Endodermal cell (in vitro differentiated cells): ENCODE results near the gene GOLGA8N. TPM values are rescaled to one million over a fixed set of nuclear protein-coding genes. Genes with fewer than 3 reads are reported as not detected.
"Not testable (repeated sequence)": the region's sequence is repeated elsewhere in the genome, so short reads cannot be mapped to it uniquely, and the experiment has no call there.

Experiments
- DNase-seq: peaks from one replicate; pipeline ENCODE4 v3.0.0-alpha.2; 2017
- H3K27ac ChIP-seq: 2 replicates; pipeline ENCODE4 v1.5.1; 2013; ENCODE audit warnings: mild to moderate bottlenecking, low read depth, low read length, moderate library complexity
- H3K27me3 ChIP-seq: 2 replicates; pipeline ENCODE4 v1.6.1; 2013; ENCODE audit warnings: mild to moderate bottlenecking, low read length, moderate library complexity; ENCODE audit not compliant: insufficient read depth, control insufficient read depth, poor library complexity, severe bottlenecking
- H3K36me3 ChIP-seq: 2 replicates; pipeline ENCODE4 v1.7.0; 2013; ENCODE audit warnings: mild to moderate bottlenecking, low read length, moderate library complexity; ENCODE audit not compliant: control insufficient read depth, insufficient read depth
- H3K4me1 ChIP-seq: one replicate; pipeline ENCODE4 v1.7.0; 2013; ENCODE audit warnings: low read length; ENCODE audit not compliant: control insufficient read depth, insufficient read depth
- H3K4me3 ChIP-seq: 2 replicates; pipeline ENCODE4 v1.5.1; 2013; ENCODE audit warnings: mild to moderate bottlenecking, low read length, moderate library complexity
- H3K9ac ChIP-seq: 2 replicates; pipeline ENCODE4 v1.6.1; 2013; ENCODE audit warnings: mild to moderate bottlenecking, low read length, moderate library complexity; ENCODE audit not compliant: poor library complexity, severe bottlenecking; ENCODE audit errors: extremely low read depth
- H3K9me3 ChIP-seq: 2 replicates; pipeline ENCODE4 v1.6.1; 2013; ENCODE audit warnings: mild to moderate bottlenecking, low read length, moderate library complexity; ENCODE audit not compliant: control insufficient read depth
- H3K27ac Mint-ChIP-seq: 2 replicates; pipeline ENCODE4 v1.8.0; 2020; ENCODE audit warnings: mixed read lengths
- H3K27me3 Mint-ChIP-seq: 2 replicates; pipeline ENCODE4 v1.8.0; 2021; ENCODE audit warnings: mild to moderate bottlenecking, mixed read lengths; ENCODE audit not compliant: insufficient read depth
- H3K36me3 Mint-ChIP-seq: 2 replicates; pipeline ENCODE4 v1.8.0; 2020; ENCODE audit warnings: low read depth, mixed read lengths
- H3K4me1 Mint-ChIP-seq: 2 replicates; pipeline ENCODE4 v1.8.0; 2020; ENCODE audit warnings: mixed read lengths
- H3K4me3 Mint-ChIP-seq: 2 replicates; pipeline ENCODE4 v1.8.0; 2020; ENCODE audit warnings: mild to moderate bottlenecking, moderate library complexity, mixed read lengths
- H3K9me3 Mint-ChIP-seq: 2 replicates; pipeline ENCODE4 v1.8.0; 2020; ENCODE audit warnings: mild to moderate bottlenecking, mixed read lengths
- CTCF ChIP-seq: fragments of 200-600 bp; sonication (generic); conservative IDR thresholded peaks from 2 replicates; pipeline ENCODE4 v1.5.0; 2021; ENCODE audit warnings: antibody characterized with exemption, mild to moderate bottlenecking
- WGBS, 2 experiments: methylation state at CpG; one replicate each; pipeline versions ENCODE4 v1.1.5 to v1.1.7; 2013; ENCODE audit warnings: missing lambda C conversion rate in 2 of 2, mixed read lengths in 1 of 2; ENCODE audit not compliant: insufficient coverage in 1 of 2, insufficient read length in 1 of 2; 5-methylcytosine and 5-hydroxymethylcytosine counted together
- total RNA-seq, 2 donors: library from RNA; stranded (reverse); fragmentation: NEBNext Ultra II Directional in 1 of 2; extraction: Animal tissue kit (Norgen Biotek cat#: 25700) in 1 of 2; gene quantifications; 2 replicates in 1 of 2; 3 replicates in 1 of 2; pipeline ENCODE4 v1.2.1, GENCODE V29; 2021

GOLGA8N gene
- total RNA-seq, 2 donors from 2014 or later, result 1.1 to 3.7 TPM

GRCh38 chr15:32585844-32586243 is 7.4 kb upstream of the GOLGA8N start:
- not testable (repeated sequence) for H3K4me3 Mint-ChIP-seq, H3K9ac ChIP-seq, H3K36me3 Mint-ChIP-seq, H3K9me3 ChIP-seq, H3K4me1 ChIP-seq, H3K4me1 Mint-ChIP-seq, H3K27me3 Mint-ChIP-seq, H3K36me3 ChIP-seq, H3K4me3 ChIP-seq, H3K9me3 Mint-ChIP-seq, DNase-seq, H3K27ac Mint-ChIP-seq, H3K27ac ChIP-seq, H3K27me3 ChIP-seq
- 93% methylated on average over 2 of the region's 4 CpGs; no CpG with 5 or more reads in 1 of the 2 experiments for WGBS, 2 experiments

- H3K27ac Mint-ChIP-seq, H3K36me3 Mint-ChIP-seq, H3K4me3 Mint-ChIP-seq, H3K4me1 Mint-ChIP-seq, H3K36me3 ChIP-seq, H3K4me3 ChIP-seq, DNase-seq, H3K27ac ChIP-seq, H3K4me1 ChIP-seq, H3K27me3 ChIP-seq, H3K27me3 Mint-ChIP-seq, H3K9me3 Mint-ChIP-seq, H3K9me3 ChIP-seq, H3K9ac ChIP-seq: not testable (repeated sequence)
- 92% methylated on average over 2 of the region's 2 CpGs; no CpG with 5 or more reads in 1 of the 2 experiments for WGBS, 2 experiments
Observed at GRCh38 chr15:32609518-32609917, 16.3 kb downstream of the GOLGA8N start.

- not testable (repeated sequence) for H3K4me3 Mint-ChIP-seq, H3K4me1 ChIP-seq
Observed at GRCh38 chr15:32610719-32611118, 17.5 kb downstream of the GOLGA8N start.

GRCh38 chr15:32614712-32615050 is 21.4 kb downstream of the GOLGA8N start:
- not testable (repeated sequence) for H3K9me3 ChIP-seq, H3K4me1 Mint-ChIP-seq, H3K36me3 ChIP-seq, H3K36me3 Mint-ChIP-seq, H3K9me3 Mint-ChIP-seq, H3K27ac Mint-ChIP-seq, H3K27me3 Mint-ChIP-seq, DNase-seq, H3K4me1 ChIP-seq, H3K27me3 ChIP-seq
- peak overlapping the region; percentile 85 for H3K4me3 ChIP-seq
- WGBS, 2 experiments, result 0% methylated on average over 8 of the region's 16 CpGs; no CpG with 5 or more reads in 1 of the 2 experiments
- peak overlapping the region; percentile 66 for H3K27ac ChIP-seq
- H3K4me3 Mint-ChIP-seq, result peak overlapping the region; percentile 99
- peak overlapping the region; percentile 44 for H3K9ac ChIP-seq

More at GRCh38 chr15:32610719-32611118, 17.5 kb downstream of the GOLGA8N start:
- H3K9me3 Mint-ChIP-seq, H3K27me3 Mint-ChIP-seq, H3K27ac ChIP-seq, H3K36me3 Mint-ChIP-seq, H3K36me3 ChIP-seq, H3K27ac Mint-ChIP-seq, H3K27me3 ChIP-seq, H3K4me1 Mint-ChIP-seq, H3K9me3 ChIP-seq, H3K9ac ChIP-seq, H3K4me3 ChIP-seq: not testable (repeated sequence)
- TF ChIP-seq CTCF, result peak; percentile 62
- peak; percentile 39 for DNase-seq
- 0% methylated on average over 1 of the region's 3 CpGs; no CpG with 5 or more reads in 1 of the 2 experiments for WGBS, 2 experiments

- not testable (repeated sequence) for H3K9me3 Mint-ChIP-seq, H3K36me3 Mint-ChIP-seq, H3K4me1 Mint-ChIP-seq, H3K9me3 ChIP-seq, H3K36me3 ChIP-seq, H3K27me3 Mint-ChIP-seq, H3K27me3 ChIP-seq, H3K4me1 ChIP-seq
- peak within 1 kb of the TSS; percentile 98 for H3K27ac Mint-ChIP-seq
- Histone ChIP-seq H3K27ac (peak within 1 kb of the TSS; percentile 66), H3K4me3 (peak within 1 kb of the TSS; percentile 85), H3K9ac (peak within 1 kb of the TSS; percentile 44)
- H3K4me3 Mint-ChIP-seq, result peak within 1 kb of the TSS; percentile 99
- peak; percentile 91 for DNase-seq
- WGBS, 2 experiments, result 0% methylated on average over 2 to 19 of the region's 43 CpGs
Observed at GRCh38 chr15:32615051-32615870, 22.0 kb downstream of the GOLGA8N start, which contains the start of gene ARHGAP11A. ARHGAP11A (plus strand) TSS chr15:32615504; CDS start chr15:32616212, 708 bp downstream.

GRCh38 chr15:32615871-32616426 is 22.7 kb downstream of the GOLGA8N start:
- peak overlapping the region; percentile 85 for H3K4me3 ChIP-seq
- H3K27me3 Mint-ChIP-seq, H3K27ac ChIP-seq, H3K27me3 ChIP-seq, H3K9me3 ChIP-seq, H3K9me3 Mint-ChIP-seq, H3K4me1 Mint-ChIP-seq, H3K36me3 Mint-ChIP-seq, H3K36me3 ChIP-seq, H3K4me1 ChIP-seq: not testable (repeated sequence)
- Mint-ChIP-seq H3K27ac (peak overlapping the region; percentile 98), H3K4me3 (peak overlapping the region; percentile 99)
- 0 to 2% methylated on average over 2 to 9 of the region's 24 CpGs for WGBS, 2 experiments
- peak overlapping the region; percentile 44 for H3K9ac ChIP-seq
- DNase-seq, result peak; percentile 49
